H1 (cell line): ENCODE results near the gene CCSER2. TPM values are rescaled to one million over a fixed set of nuclear protein-coding genes. Genes with fewer than 3 reads are reported as not detected.

Experiments used
- GABPA ChIP-seq: IDR thresholded peaks from 2 replicates; pipeline ENCODE4 v1.6.1; 2011; ENCODE audit warnings: mild to moderate bottlenecking, low read length, moderate library complexity, borderline replicate concordance; ENCODE audit not compliant: insufficient read depth
- RFX5 ChIP-seq: IDR thresholded peaks from 2 replicates; pipeline ENCODE4 v1.6.1; 2011; ENCODE audit warnings: low read depth, low read length, improper control_type of control experiment, borderline replicate concordance
- SAP30 ChIP-seq: fragments of 300-600 bp; sonication (generic); IDR thresholded peaks from 2 replicates; pipeline ENCODE4 v1.7.1; 2012; ENCODE audit warnings: low read length, moderate library complexity, mild to moderate bottlenecking, inconsistent platforms; ENCODE audit not compliant: insufficient read depth, insufficient replicate concordance
- polyA plus RNA-seq, 7 experiments: library from polyadenylated mRNA; depleted of rRNA in 3 of 7; stranded (reverse) in 5 of 7; unstranded in 2 of 7; fragments of >200 nt in 5 of 7; fragments of 200-250 nt in 2 of 7; gene quantifications; 1 replicate in 5 of 7; 2 replicates in 1 of 7; 4 replicates in 1 of 7; pipeline versions ENCODE4 v1.2.1 to v1.2.3, GENCODE V29; 2011 to 2013; ENCODE audit warnings: missing spikeins in 2 of 7, mixed read lengths in 2 of 7
- total RNA-seq: library from RNA; stranded (reverse); fragmentation: NEBNext Ultra II Directional; extraction: Animal tissue kit (Norgen Biotek cat#: 25700); gene quantifications from 2 replicates; pipeline ENCODE4 v1.2.1, GENCODE V29; 2021

CCSER2 gene
- total and polyA plus RNA-seq, 2 of the 8 experiments (the other 6 are each of a cell fraction or from before 2014, with no cell fraction given), result 6.9 to 30.5 TPM

- TF ChIP-seq GABPA (no peak), SAP30 (no peak), RFX5 (no peak)
Observed at GRCh38 chr10:84342584-84342983, 14.2 kb downstream of the CCSER2 start (continued).
